ENCODE data around the gene GGTLC1.
"Not testable (repeated sequence)": the region's sequence is repeated elsewhere in the genome, so short reads cannot be mapped to it uniquely, and the experiment has no call there.

The GGTLC1 gene

DNA sequence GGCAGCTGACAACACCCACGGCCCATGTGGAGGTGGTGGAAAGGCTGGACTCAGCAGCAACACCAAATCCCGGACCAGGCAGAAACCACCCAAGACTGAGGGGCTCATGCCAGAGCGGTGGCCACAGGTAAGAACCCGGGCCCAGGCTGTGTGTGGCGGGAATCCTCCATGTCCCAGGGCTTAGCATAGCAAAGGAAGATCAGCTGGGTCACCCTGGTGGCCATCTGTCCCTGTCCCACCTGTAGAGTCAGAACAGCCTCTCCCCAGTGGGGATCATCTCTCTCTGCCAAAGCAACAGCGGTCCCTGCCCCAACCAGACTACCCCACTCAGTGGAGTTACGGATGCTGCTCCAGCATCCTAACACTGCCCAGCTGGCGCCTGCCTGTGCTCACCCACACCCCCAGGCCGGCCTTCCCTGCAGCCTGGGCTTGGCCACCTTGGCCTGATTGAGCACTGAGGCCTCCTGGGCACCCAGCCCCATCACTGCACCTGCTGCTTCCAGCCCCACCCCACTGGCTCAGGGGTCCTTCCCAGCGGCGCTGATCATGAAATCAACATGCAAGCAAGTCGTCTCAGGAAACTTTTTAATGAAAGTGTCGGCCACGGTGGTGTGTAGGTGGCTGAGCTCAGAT is 5.5 kb upstream of the GGTLC1 start:
- DNase-seq: not testable (repeated sequence)

DNA sequence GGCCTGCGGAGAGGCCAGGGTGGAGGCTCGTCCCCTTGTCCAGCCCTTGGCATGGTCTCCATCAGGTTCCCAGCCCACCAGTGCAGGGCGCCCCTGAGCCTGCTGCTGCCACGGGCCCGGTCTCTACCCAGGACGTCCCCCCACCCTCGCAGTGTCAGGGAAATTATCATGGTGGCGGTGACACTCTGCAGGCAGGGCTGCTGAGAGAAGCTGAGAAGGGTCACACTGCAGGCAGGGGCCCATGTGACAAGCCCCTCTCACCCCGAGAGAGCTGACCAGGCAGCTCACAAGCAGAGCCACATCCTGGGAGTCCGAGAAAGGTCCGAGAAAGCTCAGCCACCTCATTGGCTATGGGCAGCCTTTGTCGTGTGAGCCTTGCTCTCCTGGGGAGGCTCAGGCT is 4.9 kb upstream of the GGTLC1 start:
- DNase-seq: not testable (repeated sequence)

DNA sequence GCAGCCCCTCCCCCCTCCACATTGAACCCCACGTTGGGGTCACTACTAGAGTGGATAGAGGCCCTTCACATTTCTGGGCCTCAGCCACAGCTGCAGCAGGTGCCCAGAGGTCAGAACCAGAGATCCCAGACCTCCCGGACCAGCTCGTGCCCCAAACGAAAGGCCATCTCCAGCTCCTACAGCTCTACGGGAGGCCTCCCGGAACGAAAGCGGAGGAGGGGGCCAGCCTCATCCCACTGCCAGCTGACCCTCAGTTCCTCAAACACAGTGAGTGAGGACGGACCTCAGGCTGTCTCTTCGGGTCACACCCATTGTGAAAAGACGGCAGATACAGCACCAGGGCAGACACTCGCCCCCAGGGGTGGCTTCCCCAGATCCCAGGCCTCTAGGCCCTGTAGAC is 1.7 kb upstream of the GGTLC1 start:
- not testable (repeated sequence) for DNase-seq

DNA sequence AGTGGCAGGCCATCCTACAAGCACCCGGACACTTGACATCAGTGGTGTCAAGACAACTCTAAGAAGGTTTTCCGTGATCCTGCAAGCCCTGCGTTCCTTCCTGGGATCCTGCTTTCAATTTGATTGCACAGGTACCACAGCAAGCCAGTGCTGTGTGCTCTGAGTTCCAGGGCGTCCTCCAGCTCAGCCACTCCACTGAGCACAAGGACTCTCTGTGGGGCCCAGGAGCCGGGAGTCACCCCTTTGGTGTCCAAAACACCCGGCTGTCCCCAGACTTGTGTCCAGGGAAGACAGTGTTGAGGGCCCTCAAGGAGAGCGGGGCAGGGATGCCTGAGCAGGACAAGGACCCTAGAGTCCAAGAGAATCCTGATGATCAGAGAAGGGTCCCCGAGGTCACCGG is 387 bp upstream of the GGTLC1 start:
- DNase-seq: not testable (repeated sequence)

DNA sequence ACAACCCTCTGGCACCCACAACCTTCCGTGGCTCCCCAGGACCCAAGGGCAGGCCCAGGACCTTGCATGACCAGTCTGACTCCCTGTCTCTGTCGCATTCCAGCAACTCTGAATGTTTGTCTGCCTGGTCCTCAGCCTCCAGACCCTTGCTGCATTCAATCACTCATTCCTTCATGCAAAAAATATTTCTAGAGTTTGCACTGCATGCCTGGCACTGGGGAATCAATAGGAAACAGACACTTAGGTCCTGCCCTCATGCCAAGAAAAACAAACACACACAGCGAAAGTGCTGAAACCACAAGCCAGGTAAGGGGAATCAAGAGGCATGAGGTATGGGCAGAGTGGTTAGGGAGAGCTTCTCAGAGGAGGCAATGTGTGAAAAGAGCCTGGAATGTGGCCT is 1.9 kb downstream of the GGTLC1 start:
- DNase-seq: peak; percentile 29

DNA sequence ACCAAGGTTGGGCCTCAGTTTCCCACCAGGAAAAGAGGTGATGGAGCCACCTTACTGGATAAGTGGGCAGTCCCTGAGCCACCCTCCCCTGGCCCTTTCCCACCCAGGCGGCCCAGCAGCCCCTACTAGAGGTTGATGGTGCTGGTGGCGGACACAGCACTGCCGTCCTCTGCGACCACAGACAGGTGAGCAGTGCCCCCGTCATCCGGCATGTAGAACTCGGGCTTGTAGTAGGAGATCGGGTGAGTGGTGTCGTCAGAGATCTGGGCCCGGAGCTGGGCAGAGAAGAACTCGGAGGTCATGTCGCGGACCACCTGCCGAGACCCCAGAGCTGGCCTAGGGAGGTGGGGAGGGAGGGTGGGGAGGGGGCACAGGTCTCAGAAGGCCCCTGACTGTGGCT is 2.3 kb downstream of the GGTLC1 start:
- not testable (repeated sequence) for DNase-seq

DNA sequence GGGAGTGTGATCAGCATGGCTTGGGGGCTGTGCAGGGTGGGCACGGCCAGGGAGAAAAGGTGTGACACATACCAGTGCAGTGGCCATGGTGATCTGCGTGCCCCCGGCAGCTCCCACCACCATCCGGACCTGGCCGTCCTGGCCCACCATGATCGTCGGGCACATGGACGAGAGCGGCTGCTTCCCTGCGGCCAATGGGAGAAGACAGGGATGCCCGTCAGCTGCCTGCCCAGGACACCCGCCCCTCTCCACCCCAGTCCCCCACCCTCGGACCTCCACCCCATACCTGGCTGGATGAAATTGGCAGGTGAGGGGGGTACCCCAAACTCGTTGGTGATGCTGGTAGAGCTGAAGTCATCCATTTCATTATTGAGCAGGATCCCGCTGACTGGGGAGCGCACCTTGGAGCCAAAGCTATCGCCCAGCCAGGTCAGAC is 2.8 kb downstream of the GGTLC1 start:
- DNase-seq: not testable (repeated sequence)

DNA sequence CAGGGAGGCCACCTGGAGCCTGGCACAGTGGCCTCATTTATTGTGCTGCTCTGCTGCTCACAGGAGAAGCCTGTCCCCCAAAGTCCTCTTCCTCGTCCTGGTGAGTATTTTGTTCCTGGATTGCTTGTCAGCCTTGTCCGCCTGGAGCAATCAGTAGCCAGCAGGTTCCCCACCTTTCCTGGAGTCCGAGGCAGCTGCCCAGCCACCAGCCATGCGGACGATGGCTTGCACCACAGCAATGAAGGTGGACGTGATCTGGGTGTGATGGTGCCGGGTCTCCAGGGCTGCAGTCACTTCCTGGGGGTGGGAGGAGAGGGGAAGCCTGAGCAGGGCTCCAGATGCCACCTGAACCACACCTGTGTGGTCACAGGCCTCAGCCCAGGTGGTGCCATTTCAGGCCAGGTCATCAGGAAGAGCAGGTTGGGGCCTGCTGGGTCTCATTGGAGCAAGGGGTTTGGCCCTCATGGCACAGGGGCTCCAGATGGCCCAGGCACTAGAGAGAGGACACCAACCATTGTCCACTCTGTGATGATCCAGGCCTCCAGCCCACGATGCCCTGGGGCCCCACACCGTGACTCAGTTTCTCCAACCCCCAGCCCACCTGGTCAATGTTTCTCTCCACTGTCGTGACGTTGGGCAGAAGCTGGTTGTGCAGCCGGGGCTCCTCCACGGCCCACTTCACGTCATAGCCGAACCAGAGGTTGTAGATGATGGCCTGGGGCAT is 3.4 kb downstream of the GGTLC1 start:
- not testable (repeated sequence) for DNase-seq

DNA sequence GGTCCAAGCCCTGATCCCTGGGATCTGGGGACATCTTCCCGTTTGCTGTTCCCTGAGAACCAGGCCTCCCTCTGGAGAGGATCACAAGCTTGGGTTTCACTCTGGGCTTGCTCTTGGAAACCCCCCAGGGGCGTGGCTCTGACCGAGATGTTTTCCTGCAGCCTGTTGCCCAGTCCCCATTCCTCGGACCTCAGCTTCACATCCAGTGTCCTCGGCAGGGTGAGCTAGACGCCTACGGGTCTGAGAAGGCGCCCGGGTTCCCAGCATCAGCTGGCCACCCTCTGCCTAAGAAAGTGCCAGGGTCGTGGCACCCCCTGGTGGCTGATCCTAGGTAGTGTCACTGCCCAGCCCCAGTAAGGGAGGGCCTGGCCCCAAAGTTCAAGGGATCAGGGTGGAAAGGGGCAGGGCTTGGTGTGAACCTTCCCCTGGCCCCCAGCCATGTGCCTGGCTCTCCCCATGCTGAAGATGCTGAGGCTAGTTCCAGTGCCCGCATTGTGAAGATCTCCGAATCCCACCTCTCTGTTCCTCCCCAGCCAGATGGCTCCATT is 4.0 kb downstream of the GGTLC1 start:
- DNase-seq: not testable (repeated sequence)

DNA sequence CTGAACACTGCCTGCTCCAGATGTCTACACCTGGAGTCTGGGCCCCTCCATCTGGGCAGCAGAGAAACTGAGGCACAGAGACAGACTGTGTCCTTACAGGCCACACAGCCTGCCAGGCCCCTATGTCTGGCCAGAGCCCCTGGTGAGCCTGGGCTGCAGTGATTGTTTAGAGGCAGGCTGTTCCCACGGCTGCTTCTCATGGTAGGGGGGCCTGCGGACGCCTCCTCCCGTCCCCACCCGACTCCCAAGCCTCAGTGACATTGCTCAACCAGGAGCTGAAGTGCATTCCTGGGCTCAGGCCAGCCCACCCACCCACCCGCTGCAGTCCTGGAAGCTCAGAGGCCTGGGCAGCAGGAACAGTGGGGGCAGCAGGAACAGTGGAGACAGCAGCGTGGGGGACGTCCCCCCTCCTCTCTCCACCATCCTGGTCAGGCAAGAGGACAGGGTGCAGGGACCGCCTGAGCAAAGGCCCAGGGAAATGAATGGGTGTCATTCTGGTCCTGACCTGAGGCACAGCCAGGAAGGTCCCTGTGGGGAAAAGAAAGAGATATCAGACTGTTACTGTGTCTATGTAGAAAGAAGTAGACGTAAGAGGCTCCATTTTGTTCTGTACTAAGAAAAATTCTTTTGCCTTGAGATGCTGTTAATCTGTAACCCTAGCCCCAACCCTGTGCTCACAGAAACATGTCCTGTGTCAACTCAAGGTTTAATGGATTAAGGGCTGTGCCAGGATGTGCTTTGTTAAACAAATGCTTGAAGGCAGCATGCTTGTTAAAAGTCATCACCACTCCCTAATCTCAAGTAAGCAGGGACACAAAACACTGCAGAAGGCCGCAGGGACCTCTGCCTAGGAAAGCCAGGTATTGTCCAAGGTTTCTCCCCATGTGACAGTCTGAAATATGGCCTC is 6.2 kb downstream of the GGTLC1 start:
- not testable (repeated sequence) for DNase-seq

DNA sequence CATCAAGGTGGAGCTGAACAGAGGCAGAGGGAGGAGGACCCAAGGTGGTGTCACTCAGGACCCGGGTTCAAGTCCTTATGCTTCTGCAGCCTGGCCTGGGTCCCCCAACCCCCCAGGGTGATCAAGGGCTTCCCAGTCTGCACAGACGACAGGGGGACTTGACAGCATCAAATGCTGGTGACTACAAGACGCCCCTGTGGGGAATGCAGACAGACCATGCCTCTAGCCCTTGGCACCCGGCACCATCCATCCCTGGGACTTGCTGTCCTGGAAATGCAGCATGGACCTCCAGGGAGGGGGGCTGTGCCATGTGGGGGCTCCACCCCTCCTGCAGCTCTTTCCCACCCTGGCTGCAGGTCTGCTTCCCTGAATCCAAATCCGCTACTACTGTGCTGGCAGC is 7.1 kb downstream of the GGTLC1 start:
- not testable (repeated sequence) for DNase-seq

DNA sequence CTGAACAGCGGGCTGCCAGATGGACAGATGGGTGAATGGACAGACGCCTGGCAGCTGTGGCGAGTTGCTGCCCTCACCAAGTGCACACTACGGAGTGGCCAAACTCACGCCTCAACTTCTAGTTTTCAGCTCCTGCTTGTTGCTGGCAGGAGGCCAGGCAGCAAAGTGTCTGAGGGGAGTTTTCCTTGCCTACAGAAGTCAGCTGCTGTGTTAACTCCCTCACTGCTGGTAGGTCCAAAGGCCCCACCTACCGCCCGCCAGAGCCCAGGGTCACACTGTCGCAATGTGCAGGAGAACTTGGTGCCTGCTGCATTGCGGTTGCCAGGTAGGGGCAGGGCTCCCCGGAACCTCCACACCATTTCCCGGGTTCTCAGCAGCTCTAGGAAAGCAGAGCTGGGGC is 7.6 kb downstream of the GGTLC1 start:
- not testable (repeated sequence) for DNase-seq

DNA sequence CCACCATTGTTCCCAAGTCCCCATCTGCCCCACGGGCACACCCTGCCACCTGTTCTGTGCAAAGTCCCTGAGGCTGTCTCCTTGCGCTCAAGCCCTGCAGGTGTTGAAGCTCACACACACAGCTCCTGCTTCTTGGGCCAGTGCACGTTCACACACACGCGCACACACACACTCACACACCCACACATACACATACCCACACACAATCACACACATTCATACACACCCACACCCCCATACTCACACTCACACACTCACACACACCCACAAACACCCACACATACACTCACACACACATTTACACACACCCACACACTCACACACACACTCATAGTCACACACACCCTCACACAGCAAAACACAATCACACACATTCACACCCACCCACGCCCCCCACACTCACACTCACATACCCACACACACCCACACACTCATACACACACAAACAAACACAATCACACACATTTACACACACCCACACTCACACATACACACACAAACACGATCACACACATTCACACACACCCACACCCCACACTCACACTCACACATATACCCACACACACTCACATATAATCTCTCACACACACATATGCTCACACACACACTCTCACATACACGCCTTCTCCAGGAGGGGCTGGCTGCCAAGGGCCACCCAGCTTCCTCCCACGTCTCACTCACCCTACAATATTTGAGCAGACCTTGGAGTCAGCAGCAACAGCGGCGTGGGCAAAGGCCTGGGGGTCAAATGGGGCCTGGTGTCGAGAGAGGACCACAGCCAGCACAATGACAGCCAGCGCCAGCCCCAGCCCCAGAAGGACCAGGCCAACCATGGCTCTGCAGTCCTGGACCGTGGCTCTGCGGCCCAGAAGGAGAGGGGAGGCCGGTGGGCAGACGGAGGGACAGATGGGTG is 8.4 kb downstream of the GGTLC1 start:
- not testable (repeated sequence) for DNase-seq

DNA sequence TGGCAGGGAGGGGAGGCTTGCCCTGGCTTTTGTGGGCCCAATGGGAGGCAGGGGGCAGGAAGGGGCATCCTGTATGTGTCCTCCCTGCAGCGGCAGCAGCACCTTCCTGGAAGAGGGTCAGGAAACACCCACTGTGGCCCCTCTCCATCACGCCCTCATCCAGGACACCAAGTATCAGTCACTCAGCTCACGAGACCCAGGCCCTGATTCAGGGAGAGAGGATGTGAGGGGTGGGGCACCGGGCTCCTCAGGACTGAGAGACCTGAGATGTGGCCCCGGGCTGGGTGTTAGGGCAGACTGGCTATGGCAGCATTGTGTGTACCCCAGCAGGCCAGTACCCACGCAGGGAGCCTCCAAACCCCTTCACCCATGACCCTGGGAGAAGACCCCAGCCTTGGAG is 9.2 kb downstream of the GGTLC1 start:
- not testable (repeated sequence) for DNase-seq

DNA sequence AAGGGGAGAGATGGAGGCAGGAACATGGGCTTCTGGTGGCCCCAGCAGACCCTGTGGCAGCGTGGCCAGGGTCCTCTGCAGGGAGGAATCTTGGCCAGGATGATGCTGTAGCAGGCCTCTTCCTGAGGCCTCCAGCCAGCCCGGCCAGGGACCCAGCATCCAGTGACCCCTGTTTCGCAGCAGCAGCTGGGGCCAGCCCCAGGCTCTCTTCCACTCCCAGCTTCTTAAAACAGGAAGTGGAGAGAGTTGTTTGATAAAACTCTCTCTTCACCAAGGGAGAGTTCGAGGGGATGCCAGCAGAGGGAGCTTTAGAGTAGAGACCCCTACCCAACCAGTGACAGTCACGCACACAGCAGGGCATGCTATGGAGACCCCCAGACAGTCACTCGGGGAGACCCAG is 10.1 kb downstream of the GGTLC1 start:
- DNase-seq: not testable (repeated sequence)

DNA sequence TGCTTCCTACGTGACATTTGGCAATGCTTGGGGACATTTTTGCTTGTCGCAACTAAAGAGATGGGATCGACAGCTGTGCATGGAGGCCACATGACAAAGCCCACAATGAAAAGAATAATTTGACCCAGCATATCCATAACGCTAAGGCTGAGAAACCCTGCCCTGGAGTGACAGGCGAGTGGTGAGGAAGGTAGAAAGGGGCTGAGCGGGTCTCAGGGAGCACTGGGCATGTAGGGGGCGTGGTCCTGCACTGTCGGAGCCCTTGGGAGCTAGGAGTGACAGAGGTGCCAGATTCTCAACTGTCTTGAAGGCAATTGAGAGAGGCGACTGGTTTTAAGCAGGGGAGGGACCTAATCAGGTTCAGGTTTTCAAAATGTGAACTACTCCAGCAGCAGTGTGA is 13.6 kb downstream of the GGTLC1 start:
- DNase-seq: no peak

DNA sequence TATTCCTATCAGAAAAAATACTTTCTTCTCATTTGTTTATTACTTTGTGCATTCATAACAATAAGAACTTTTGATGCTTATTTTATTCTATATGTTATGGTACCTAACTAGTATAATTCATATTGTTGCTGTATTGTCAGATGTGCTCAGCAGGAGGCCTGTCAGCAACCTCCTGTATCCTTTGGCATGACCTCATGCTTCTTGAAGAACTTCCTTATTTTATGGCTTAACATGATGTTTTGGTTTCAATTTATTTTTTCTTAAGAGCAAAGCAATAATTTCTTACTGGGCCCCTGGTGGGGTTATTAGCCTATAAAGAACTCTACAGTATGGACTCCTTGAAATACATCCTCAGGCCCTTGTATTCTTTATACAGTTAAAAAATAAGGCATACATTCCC is 17.3 kb downstream of the GGTLC1 start:
- DNase-seq: no peak

DNA sequence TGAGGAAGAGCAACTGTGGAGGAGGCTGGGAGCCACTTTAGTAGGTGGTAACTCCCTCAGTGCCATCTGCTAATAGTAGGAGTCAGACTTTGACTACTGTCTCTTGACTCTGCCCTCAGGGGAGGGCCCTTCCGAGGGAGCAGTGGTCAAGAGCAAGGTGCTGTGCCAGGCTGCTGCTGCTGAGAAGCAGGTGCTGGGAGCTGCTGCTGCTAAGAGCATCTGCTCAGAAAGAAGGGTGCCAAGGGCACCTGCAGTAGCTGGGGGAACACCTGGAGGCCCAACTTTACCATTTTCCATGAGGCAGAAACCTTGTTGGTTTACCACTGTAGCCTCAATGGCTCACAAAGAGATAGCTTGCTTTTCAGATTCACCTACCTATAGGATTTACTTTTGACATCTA is 18.5 kb downstream of the GGTLC1 start:
- DNase-seq: no peak

DNA sequence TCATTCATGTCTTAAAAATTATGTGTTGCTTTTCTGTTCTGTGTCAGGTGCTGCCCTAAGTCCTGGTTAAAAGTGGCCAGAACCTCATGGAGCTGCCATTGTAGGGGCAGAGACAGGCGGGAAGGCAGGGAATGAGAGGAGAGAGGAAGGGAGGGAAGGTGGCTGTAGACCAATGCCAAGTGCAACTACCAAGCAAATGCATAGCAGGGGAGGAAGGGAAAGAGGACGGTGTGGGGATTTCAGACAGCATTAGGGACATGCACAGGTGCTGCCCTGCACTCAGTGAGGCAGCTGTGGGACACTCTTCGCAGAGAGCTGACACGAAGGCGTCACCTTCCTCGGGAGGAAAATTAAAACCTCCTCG is 21.0 kb downstream of the GGTLC1 start:
- DNase-seq: no peak

DNA sequence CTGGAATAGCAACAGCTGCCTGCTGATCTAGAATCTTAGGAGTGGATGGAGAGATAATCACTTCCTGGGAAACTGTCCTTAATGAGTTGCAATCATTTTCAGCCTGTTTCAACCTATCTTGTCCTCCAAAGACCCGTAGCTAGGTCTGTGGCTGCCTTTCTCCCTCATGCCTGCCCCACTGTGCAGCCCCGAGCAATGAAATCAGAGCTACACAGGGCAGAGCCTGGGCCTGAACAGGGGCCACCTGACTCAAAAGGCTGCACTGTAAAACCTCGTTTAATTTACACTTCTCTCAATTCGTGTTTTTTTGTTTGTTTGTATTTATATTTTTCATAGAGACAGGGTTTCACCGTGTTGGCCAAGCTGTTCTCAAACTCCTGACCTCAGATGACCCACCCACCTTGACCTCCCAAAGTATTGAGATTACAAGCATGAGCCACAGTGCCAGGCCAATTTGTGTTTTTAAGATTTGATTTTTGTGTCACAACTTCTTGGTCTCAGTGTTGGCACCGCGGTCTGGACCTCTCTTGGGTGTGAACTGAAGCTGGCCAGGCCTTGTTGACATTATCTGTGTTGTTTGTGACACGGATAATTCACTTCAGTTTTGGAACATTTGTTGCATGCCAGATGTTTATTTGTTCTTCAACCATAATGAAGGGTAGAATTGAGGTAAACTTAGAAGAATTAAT is 21.5 kb downstream of the GGTLC1 start:
- DNase-seq: no peak

DNA sequence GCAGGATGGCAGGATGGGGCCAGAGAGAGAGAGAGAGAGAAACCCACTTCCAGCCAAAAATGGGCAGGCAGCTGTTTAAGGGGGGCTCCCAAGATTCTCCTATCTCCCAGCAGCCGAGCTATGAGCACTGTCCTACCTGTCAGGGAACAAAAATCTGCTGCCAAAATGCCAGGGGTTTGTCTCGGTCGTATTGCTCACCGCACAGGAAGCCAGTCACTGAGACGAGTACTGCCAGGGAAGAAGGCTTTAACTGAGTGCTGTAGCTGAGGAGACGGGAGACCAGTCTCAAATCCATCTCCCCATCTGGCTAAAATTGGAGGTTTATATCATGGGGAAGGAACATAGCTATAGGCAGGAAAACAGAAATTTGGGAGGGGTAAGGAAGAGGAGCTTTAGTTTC is 22.3 kb downstream of the GGTLC1 start:
- no peak for DNase-seq

DNA sequence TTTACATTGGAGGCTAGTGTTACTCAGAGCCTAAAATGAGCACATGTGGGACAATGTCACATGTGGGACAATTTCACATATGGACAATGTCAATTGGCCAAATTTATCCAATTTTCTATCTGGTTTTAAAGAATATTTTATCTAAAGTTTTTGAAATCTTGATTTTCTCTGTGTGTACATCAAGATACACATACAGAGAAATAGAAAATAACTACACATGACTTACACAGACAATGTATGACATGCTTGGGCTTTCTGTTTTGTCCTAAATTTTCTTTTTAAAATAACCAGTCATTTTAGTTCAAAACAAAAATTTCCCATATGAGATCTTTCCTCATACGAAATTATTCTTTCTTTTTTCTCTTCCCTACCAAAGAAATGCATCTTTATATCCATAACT is 24.6 kb downstream of the GGTLC1 start:
- DNase-seq: no peak

All from NCI-H2029 treated with DMSO at 0.1 percent for 48 hours (cell line).